GM10266 (cell line): ENCODE measurements around the gene HECTD4.

Experiments used
- DNase-seq: peaks from one replicate; pipeline ENCODE4 v3.0.0; 2012; ENCODE audit errors: extremely low spot score
- CTCF ChIP-seq: IDR thresholded peaks from 2 replicates; pipeline ENCODE4 v1.5.1; 2012; ENCODE audit warnings: mild to moderate bottlenecking, low read depth; ENCODE audit not compliant: control insufficient read depth, insufficient read depth; ENCODE audit errors: missing control alignments

Gene HECTD4

DNA sequence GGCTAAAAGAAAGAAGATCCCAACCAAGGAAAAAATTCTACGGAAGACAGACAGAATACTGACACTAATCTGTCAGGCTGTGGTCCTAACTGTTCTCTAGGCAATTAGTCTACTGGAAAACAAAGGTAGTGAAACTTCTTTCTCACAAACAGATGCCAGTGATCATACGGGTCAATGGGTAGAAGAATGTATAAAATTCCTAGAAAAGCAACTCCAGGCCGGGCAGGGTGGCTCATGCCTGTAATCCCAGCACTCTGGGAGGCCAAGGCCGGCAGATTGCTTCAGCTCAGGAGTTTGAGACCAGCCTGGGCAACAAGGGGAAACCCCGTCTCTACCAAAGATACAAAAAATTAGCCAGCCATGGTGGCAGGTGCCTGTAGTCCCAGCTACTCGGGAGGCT, 64.8 kb downstream of the HECTD4 start:
- no peak for DNase-seq
- no peak for TF ChIP-seq CTCF

DNA sequence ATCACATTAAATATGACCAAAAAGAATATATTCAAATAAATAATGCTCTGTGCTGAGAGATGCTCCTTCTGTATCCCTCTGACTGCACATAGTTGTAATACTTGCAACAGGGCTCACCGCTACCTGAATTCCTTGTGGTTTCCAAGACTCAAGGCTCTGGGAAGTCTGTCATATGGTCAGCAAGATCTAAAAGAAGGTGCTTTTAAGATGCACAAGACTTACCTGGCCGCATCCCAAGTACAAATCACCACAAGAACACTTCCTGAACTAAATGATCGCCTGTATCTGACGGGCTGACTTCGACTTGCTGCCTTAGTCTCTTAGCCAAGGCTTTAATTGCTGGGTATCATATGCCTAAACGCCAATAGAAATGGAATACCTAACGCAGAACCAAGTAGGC, 67.2 kb downstream of the HECTD4 start:
- DNase-seq: no peak
- TF ChIP-seq CTCF: no peak

- no peak for TF ChIP-seq CTCF
These were observed 72.4 kb downstream of the HECTD4 start for GRCh38 chr12:112309797-112310196.

DNA sequence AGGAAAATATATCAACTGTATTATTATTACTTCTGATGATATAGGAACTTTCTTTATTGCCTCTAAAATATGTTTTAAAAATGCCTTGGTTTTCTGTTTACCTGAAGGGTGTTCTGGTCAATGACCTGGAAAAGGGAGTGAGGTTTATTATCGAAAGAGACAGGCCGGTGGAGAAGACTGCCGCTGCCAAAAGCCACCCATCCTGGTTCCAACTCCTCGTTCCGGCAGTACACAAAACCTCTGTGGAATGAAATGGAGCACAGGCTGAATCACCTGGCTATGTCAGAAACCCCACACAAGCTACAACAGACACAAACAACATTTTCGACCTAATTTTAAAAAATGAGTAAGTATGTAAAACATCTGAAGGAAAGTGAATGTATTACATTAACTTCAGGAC, 73.6 kb downstream of the HECTD4 start:
- no peak for DNase-seq
- TF ChIP-seq CTCF: no peak

More at GRCh38 chr12:112309797-112310196, 72.4 kb downstream of the HECTD4 start:
- no peak for DNase-seq

DNA sequence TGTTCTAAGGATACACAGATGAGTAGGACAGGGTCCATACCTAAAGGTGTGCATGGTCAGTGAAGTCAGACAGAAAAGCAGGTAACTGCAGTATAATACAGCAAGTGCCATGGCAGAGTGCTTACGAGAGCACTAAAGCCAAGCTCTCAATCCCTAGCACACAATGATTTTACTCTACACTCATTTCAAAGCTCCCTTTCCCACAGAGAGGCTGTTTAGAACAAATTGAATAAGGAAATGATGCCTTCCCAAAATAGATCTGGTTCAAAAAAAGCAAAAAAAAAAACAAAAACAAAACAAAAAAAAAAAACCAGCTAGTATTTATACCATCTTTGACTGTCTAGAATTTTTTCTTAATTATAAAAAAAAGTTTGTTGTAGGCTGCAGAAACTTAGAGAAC, 74.1 kb downstream of the HECTD4 start:
- no peak for TF ChIP-seq CTCF
- DNase-seq: no peak

DNA sequence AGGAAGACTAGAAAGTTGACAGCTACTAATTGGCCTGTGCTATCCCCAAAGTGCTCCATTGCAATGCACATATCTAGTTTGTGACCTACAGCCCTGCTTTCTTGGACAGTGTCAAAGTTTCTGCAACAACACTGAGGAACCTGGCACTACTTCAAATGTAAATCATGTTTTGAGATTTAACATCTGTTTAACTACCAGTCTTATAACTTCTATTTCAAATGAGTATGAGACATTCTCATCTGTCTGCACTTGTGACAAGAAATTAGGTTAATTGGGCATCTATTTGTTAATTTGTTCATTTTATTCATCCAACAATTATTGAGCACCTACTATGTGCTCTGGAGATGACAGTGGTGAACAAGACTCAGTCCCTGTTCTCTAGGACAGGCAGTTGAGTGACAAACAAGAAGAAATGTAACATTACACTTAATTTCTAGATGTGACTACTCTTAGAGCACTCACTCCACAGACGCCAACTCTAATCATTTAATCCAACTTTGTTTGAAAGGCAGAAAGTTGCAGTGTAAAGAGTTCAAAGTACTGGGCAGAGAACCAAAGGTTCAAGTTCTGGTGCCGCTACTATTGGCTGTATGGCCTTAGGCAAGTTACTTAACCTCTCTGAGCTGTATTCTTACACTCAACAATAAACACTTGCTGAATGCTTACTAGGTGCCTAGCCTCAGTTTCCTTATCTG, 74.8 kb downstream of the HECTD4 start:
- no peak for TF ChIP-seq CTCF

DNA sequence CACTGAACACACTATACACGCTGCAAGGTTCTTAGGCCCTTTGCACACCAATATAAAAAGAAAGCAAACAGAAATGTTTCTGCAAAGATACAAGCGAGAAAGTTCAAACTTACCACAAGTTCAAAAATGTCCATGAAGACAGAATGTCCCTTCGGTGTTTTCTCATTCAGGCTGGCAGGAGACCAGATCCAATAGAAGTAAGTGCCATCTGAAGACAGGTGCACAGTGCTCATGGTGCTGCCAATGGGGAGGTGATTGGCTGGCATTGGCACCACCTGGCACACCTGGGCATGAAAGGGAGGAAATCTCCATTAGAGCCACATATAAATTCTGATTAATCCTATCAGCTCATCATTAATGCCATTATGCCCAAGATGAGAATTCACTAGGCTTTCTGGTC, 76.3 kb downstream of the HECTD4 start:
- no peak for DNase-seq
- TF ChIP-seq CTCF: no peak

More for the DNA sequence above, 74.8 kb downstream of the HECTD4 start:
- no peak for DNase-seq
